GM10847 (cell line): ENCODE measurements around the gene ZFC3H1.

ENCODE experiments used
- POLR2A ChIP-seq: IDR thresholded peaks from 2 replicates; pipeline ENCODE4 v1.6.1; 2011; ENCODE audit not compliant: insufficient read length; ENCODE audit errors: extremely low read depth

Gene ZFC3H1

DNA sequence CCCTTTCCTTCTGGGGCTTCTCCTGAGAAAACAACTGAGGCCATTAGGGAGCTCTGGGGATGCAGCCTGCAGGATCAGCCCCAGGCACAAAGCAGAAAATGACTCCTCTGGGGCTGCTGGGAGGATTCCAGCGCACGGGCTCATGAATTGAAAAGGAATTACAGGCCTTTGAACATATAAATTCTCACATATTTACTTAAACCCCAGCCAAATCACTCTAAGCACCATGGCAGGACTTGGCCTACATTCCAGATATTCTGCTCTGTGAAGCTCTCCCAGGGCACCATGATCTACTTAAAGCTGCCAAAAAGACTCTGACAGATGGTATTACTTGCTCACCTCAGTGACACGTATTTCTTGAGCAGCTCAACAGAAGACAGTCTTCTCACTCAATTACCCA lies 87.2 kb downstream of the ZFC3H1 start:
- TF ChIP-seq POLR2A: no peak

DNA sequence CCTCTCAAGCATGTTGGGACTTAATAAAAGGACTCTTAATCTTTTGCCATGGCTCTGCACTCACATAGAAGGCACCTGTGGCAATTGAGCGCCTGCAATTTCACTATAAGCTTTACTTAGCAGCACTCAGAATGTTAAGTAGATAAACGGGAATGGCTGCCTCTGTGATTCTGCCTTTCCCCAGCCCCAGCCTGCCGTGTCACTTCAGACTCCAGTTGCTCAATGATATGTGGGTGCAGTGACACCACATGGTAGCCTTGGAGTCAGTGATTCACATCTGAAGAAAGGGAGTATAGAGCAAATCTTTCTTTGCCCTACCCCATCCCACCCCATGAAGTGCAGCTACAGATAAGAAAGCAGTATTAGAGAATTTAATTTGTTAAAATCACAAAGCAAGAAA lies 96.1 kb downstream of the ZFC3H1 start:
- TF ChIP-seq POLR2A: no peak

DNA sequence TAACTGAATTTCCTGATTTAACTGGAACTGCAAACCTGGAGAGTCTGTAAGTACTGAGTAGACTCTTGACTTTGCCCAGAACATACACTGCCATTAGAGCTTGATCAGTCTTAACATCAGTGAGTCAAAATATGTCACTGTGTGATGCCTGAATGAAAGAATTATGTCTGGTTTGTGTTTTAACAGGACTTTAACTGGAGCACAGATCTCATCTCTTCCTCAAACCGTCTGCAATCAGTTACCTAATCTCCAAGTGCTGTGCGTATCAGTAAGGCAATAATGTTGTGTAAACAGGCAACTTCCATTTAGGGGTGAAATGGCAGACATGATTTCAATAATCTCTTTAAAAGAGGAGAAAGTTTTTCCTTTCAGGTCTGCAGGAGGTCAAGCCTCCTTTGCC lies 97.0 kb downstream of the ZFC3H1 start:
- TF ChIP-seq POLR2A: no peak

DNA sequence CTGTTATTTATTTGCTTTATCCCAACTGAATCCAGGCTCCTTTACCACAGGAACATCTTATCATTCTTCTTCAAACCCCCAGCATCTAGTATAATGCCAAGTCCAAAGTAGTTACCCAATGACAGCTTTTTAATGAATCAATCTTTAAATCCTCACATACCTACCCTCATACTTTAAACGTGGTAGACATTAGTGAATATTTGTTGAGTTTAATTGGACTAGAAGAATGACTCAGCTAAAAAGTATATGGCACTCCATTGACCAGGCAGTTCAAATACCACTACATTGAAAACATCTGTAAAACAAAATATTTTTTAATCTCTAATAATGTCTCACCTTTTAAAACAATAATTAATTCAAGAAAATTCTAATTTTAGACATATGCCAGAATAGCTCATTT lies 98.1 kb downstream of the ZFC3H1 start:
- no peak for TF ChIP-seq POLR2A

DNA sequence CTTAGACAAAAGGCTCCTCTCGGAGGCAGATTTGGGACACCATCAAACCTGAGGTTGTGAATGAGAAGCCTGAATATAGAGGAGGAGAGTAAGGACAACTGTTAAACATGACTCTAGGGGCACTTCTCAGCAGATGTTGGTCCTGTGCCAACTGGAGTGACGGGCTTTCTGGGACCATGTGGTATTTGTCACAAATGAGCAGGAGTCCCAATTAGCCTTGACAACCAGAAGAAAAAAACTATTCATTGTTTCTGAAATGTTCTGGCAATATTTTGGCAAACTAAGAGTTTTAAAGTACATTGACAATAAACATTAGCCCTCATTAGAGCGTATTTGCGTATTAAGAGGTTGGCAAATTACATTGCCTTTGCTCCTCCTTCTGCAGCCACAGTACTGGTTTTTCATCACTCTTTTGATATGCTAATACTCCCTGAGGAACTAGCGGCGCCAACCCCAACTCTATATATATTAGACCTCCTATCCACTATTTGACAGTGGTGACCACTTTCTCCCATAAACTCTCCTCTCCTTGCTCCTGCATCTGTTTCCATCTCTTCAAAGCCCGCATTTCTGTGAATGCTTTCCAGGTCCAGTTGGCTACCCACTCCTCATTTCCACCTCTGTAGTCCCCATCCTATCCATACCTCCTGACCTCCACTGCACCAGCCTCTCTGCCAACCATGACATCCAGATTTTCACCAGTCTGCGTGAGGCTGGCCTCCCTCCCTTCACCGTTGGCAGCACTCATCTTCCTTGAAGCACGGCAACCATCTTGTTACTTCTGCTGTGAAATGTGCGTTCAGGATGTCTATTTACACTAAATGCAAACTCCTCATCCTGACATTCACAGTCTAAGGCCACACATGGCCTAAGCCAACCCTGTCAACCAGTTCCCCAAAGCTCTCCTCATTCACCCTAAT lies 100.7 kb downstream of the ZFC3H1 start:
- no peak for TF ChIP-seq POLR2A
